ENCODE measurements around the gene UBAP1.

- TF ChIP-seq CTCF (IDR thresholded peaks at IDR 0.05 in 4 of 5, conservative IDR thresholded peaks at IDR 0.05 in 1 of 5) (no peak), POLR2A (IDR thresholded peaks at IDR 0.05) (no peak)
Observed at GRCh38 chr9:34232201-34232600, 53.4 kb downstream of the UBAP1 start.

All from gastrocnemius medialis (tissue), 4 donors.